Stimulated activated CD4-positive, alpha-beta T cell treated with anti-CD3 and anti-CD28 coated beads, Interleukin-1b, Interleukin-23, amount 100 ng/mL, for 4 hours (primary cell): ENCODE measurements around the gene DNAI1.
"Not testable (repeated sequence)": the region's sequence is repeated elsewhere in the genome, so short reads cannot be mapped to it uniquely, and the experiment has no call there.

Experiments used
- DNase-seq, 2 donors: peaks; one replicate each; pipeline ENCODE4 v3.0.0-alpha.2; 2020; ENCODE audit warnings: low read depth in 2 of 2

DNAI1 gene

DNA sequence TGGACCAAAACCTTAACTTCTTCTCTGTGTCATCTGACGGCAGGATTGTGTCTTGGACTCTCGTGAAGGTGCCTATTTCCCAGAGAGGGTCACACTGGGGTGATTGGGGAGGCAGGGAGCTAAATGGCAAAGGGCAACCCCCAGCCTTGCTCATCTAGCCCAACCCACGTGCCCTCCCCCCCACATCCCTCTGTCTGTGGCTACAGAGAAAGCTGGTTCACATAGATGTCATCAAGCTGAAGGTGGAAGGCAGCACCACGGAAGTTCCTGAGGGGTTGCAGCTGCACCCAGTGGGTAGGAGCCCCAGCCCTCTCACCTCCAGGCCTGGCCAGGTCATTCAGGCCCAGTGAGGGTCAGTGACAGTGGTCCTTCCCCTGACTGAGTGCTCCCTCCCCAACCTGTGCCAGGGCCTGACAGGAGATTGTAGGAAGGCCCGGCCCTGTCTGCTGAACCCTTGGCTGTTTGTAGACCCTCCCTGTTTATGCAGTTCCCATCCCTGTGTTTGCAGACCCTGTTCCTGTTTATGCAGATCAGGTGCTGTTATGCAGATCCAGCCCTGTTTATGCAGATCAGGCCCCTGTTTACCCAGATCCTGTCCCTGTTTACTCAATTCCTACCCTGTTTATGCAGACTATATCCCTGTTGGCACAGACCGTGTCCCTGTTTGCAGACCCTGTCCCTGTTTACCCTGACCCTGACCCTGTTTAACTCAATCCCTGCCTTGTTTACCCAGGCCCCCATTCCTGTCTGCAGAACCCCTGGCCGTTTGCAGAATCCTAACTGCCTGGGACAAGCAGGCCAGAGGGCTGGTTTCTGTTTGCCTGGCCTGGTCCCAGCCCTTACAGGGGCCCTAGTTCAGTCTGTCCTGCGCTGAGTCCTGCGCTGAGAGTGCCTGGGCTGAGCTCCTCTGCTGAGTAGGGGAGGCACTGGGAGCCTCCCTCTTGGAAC is 53.8 kb downstream of the DNAI1 start:
- DNase-seq, result no peak

DNA sequence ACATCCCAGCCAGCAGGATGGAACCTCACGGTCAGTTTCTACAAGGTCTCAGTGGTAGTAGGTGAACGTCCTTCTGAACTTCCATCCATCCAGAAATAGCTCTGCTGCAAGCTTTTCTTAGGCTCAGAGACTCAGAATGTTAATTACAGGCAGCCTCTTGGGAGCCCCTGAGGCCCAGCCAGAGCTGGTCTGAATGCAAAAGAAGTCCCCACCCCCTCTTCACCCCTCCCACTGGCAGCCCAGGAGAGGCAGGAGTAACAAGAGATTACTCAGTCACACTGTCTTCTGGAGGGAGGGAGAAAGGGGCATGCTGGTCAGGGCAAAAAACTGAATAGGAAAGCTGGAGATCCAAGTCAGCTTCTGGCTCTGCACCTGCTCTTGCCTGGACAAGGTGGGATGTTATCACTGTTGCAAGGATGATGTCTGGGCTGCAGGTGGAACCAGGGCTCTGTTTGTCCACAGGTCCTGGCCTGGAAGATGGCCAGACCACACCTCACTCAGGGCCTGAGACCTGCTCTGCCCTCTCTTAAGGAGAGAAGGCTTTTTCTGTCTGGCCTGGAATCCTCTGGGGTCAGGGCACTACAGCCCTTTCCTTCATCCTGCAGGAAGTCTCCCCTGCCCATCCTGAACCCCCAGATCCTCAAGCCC is 55.1 kb downstream of the DNAI1 start:
- no peak for DNase-seq

DNA sequence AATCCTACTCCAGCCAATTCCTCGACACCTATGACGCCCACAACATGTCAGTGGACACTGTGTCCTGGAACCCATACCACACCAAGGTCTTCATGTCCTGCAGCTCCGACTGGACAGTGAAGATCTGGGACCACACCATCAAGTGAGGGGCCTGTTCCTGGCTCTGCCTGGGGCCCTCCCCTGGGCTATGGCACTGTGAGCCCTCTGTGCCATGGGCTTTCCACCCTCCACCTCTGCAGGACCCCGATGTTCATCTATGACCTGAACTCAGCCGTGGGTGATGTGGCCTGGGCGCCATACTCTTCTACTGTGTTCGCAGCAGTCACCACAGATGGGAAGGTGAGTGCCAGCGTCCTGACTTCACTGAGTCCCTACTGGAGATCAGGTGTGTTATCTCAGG is 55.8 kb downstream of the DNAI1 start:
- no peak for DNase-seq

DNA sequence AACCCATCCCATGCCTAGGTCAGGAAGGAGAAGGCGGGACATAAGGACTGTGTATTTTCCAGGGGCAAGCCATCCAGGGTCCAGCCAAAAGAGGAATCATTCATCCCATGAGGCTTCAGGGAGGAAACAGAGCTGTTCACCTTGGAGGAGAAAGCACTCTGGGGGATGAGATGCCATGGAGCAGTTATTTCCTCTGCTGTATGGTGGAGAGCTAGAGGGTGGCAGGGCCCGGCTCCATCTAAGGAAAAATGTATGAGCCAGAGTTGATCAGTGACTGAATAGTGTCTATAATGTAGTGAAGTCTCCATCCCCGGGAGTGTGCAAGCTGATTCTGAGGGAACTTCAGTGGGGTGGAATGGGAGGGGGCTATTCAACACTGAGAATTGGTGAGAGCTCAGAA is 56.2 kb downstream of the DNAI1 start:
- DNase-seq, result no peak

DNA sequence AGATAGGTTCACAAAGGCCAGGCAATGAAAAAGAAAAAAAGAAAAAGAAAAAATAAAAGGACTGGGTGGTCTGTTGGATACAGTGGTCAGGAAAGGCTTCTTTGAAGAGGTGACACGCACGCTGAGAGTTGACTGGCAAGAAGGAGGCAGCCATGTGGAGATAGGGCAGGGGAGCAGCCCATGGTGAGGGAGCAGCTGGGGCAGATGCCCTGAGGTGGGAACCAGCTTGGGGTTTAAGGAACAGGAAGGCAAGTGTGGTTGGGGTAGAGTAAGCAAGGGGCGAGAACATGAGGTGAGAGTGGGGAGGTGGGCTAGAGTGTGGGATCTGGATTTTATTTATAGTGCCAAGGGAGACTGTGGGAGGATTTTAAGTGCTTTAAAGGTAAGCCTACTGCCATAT is 57.4 kb downstream of the DNAI1 start:
- DNase-seq, result no peak

DNA sequence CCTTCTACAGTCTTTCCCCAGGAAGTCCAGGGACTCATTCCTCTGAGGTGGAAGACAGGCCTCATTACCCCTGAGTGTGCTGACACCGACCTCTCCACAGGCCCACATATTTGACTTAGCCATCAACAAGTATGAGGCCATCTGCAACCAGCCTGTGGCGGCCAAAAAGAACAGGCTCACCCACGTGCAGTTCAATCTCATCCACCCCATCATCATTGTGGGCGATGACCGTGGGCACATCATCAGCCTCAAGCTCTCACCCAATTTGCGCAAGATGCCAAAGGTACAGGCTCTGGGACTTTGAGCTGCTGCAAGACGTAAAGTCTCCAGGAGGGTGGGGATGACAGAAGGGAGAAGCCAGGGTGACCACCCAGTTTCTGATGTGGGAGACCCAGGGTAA is 58.6 kb downstream of the DNAI1 start:
- no peak for DNase-seq

DNA sequence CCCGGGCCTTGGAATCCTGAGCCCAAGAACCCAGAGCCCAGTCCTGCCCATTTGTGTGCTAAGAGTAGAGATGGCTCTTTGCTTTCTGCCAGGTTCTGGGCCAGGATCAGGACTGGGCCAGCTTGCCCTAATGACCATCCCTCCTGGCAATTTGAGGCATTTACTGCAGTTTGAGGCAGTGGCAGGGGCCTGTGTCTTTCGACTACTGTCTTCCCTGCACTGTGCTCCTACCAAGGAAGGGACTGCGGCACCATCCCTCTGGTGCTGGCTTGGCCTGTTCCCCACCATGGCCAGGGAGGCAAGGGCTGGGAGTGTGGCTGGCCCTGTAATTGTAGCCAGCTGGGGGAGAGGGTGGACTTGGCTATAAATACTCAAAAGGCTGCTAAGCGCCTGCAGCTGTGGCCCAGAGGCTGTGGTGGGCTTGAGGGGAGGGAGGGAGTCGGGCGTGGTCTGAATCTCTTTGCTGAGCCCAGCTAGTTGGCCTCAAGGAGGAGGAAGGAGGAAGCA is 59.6 kb downstream of the DNAI1 start:
- no peak for DNase-seq

DNA sequence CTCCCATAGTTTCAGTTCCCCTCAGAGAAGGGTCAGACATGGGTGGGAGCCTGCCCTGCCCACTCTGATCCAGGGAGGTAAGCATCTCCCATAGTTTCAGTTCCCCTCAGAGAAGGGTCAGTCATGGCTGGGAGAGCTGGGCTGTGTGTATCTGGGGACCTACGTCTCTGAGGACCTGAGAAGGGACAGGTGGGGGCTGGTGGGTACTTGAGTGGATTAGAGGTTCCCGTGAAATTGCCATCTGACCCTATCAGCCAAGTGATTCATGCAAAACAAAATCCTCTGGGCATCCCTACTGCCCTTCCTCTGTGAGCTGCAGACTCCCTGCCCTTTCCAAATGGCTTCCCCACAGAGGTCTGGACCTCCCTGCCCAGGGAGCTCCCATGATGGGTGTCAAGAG is 60.3 kb downstream of the DNAI1 start:
- no peak for DNase-seq

DNA sequence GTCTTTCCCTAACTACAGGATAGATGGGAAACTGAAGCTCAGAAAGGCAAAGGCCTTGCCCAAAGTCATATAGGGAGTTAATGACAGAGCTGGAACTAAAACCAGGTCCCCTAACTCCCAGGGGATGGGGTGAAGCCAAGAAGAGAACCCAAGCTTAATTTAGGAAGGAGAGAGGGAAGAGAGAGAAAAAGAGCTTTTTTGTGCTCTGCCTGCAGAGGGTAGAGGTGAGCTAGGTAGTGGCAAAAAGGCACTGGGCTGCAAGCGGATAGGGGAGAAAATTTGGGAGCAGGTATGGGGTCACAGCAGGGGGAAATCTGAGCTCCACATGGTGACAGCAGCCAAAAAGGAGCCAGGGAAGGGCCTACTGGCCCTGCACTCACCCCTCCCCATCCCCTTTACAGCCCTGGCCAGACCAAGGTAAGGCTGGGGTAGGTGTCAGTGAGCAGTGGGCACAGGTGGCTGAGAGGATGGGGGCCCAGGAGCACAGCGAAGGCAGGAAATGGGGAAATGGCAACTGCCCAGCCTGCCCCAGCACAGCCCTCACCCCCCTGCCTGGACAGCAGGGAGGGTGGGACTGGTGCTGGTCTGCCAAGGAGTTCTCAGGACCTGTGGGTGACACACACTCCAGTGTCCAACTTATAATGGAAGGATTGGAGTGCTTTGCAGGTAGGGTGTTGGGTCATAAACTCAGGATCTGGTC is 60.9 kb downstream of the DNAI1 start:
- no peak for DNase-seq

DNA sequence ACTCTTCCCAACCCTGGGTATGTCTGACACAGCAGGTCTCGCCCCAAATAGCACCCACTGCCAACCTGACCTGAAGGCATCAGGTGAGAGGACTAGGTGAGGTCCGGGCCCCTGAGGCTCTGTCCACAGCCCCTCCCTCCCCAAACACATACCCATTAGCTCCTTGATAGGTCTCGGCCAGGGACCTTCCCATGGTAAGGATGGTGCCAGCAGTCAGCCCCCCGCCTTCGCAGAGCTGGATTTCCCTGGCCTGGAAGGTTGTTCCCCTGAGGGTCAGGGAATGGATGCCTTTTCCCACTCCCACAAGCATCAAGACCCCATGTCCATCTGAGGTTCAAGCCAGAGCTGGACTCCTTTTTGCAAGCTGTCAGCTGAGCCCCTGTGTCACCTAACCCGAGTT is 61.5 kb downstream of the DNAI1 start:
- DNase-seq, result no peak

DNA sequence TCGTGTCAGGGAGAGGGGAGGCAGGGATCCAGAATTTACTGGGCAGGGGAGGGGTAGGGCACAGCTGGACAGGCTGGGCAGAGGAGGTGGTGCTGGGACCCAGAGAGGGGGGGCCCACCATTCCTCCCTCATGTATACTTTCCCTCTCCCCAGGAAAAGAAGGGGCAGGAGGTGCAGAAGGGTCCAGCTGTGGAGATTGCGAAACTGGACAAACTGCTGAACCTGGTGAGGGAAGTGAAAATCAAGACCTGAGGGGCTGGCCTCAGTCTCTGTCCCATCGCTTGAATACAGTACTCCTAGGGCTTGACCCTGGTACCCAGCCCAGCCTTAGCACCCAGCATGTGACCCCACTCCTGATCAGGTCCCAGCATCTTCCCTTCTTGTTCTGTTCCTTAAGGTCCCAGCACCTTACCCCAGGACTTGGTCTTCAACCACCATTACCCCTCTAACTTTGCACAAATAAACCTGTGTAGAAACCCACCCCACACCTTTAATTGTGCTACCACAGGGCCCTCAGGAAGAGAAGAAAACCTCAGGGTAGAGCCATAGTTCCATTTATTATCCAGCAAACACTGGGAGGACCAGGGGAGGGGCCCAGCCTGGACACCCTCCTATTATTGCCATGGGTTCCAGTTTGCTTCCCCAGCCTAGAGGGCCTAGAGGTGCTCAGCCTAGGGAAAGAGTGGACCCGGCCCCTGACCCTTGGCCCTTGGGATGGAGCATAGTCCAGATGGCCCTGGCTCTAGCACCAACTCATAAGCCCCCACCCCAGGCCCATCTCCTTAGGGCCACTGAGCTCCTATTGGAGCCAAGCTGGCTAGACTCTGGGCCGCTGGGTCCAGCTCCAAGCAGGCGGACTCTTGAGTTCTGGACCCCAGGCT is 62.1 kb downstream of the DNAI1 start:
- DNase-seq, result no peak

DNA sequence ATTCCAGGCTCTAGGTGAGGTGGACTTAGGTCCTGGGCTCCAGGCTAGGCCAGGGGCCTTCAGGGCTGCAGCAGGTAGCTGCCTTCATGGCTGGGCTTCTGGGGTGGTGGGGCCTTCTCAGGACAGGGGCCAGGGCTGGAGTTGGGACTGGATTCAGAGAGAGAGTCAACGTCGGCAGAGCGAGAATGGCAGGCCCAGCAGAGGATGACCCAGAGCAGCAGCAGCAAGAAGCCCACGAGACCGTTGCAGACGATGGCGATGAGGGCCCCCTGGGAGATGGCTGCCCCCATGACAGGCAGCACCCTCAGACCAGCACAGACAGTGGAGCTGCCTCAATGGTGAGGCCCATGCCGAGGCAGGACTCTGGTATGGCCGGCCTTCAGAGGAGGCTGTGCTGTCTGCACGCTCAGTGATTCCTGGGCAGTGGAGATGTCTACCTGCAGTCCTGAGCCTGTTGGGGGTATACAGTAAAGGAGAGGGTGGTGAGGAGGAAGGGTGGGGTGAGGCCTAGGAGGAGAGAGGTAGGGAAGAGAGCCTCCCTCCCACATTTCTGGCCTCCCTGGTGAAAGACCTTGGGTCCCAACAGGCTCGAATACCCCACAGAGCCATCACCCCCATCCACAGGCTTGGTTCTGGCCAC is 62.9 kb downstream of the DNAI1 start:
- DNase-seq, result no peak

DNA sequence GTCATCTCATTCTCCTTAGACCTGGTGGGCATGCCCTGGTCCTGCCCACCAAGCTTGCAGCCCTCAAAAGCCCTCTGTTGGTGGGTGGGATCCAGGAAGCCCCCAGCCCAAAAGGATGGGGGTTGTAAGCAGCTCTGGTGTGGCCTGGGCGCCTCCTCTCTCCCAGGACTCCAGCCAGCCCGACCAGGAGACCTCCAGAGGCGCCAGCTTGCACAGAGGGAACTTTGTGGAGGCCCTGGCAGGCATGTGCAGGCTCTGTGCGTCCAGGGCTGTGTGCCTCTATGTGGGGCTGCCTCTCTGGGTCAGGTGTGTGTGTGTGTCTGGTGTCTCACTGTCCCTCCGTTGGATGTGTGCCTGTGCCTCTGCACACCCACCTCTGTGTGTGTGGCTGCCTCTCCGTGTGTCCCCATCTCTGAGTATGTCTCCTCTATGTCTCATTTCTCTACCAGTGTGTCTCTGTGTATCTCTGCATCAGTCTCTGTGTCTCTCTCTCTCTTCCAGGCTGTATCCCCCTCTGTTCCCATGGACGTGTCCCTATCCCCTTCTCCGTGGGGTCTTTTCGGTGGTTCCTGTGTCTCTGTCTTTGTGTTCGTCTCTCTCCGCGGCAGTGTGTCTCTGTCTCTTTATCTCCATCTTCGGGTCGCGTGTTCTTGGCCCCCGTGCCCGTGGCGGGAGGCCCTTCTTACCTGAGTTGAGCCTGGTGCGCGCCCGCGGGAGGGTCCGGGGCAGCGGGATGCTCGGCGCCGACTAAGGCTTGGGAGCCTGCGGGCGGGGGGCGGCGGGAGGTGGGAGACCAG is 63.7 kb downstream of the DNAI1 start:
- peak in 1 of 2 donors; percentile 23 for DNase-seq

DNA sequence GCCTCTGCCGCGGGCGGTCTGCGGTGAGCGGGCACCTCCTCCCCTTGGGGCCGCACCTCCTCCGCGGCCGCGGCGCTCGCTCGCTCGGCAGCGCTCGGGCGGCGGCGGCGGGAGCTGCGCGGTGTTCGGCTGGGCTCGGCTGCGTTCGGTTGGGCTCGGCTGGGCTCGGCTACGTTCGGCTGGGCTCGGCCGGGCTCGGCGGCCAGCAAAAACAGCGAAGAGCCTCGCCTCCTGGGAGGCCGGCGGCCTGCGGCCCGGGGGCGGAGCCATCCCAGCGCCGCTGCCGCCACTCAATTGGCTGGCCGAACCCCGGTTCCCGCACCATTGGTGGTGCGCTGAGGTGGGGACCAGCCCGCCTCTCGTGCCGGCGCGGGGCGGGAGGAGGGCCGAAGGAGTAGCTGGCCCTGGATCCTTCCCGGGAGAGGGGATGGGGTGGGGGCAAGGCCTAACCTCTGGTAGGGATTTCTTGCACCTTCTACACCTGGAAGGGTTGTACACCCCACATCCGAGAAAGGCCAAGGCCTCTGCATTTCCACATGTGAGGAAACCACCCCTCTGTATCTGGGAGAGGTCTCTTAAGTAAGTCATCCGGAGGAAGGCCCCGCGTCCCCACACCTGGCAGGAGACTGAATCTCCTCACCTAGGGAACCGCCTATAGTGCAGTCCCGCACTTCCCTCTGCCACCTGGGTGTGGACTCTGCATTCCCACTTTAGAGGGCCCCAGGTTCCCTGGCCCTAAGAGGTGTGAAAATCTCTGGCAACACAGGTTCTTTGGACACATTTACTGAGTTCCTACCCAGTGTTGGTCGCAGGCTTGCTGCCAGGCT is 64.6 kb downstream of the DNAI1 start, which contains the start of gene ENHO:
Gene ENHO (minus strand): TSS at position 20 of the 827 bp plus-strand sequence. CDS start 1,295 bp downstream, outside the sequence.
- peak; percentile 86 to 87 for DNase-seq

DNA sequence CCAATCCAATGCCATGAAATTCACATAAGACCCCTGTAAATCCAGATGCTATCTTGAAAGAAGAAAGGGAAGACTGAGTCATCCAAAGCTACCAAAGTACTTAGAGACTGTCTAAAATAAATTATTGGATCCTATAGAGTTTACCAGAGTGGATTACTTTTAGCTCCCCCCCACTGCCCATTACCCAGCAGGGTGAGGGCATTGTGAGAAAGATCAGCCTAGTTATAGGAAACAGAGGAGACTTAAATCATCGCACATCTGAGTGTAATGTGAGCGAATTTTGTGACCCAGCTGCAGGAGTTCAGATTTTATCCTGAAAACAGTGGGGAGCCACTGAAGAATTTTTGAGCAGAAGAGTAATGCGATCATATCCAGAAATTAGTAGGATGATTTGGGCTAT is 65.7 kb downstream of the DNAI1 start:
- DNase-seq, result no peak

DNA sequence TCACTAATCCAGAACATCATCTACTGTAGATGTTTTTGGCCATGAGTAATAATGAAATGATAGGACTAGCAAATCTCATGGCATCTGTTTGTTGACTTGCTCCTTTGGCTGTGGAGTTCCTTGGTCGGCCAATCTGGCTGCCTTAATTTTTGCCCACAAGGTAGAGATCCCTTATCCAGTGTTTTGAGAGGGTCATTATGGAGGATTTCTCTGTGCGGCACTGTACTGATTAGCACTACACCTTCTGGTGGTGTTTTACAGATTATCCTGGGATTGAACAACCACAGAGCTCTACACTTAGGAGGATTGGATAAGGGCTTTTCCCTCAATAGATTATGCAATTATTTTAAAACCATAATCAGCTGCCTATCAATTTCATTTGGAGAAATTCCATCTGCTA is 67.4 kb downstream of the DNAI1 start:
- DNase-seq, result no peak

DNA sequence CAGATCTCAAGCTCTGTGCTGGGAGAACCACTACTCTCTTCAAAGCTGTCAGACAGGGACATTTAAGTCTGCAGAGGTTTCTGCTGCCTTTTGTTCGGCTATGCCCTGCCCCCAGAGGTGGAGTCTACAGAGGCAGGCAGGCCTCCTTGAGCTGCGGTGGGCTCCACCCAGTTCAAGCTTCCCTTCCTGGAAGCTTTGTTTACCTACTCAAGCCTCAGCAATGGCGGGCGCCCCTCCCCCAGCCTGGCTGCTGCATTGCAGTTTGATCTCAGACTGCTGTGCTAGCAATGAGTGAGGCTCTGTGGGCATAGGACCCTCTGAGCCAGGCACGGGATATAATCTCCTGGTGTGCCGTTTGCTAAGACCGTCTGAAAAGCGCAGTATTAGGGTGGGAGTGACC is 73.4 kb downstream of the DNAI1 start:
- DNase-seq, result not testable (repeated sequence)

DNA sequence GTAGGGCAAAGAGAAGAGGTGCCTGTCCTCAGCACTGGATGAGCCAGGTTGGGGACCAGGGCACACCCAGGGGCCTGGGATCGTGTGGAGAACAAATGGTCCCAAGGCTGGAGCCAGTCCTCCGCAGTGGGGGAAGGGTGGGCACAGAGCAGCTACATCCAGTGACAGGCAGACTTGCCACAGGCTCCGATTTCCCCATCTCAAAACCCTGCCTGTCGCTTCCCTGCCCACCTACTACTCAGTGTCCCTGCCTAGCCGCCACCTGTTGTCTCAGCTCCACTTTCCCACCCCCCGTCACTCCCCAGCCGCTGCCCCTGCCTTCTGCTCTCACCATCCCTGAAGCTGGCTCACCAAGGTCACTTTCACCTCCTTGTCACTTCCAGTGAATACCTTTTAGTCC is 78.1 kb downstream of the DNAI1 start:
- no peak for DNase-seq

DNA sequence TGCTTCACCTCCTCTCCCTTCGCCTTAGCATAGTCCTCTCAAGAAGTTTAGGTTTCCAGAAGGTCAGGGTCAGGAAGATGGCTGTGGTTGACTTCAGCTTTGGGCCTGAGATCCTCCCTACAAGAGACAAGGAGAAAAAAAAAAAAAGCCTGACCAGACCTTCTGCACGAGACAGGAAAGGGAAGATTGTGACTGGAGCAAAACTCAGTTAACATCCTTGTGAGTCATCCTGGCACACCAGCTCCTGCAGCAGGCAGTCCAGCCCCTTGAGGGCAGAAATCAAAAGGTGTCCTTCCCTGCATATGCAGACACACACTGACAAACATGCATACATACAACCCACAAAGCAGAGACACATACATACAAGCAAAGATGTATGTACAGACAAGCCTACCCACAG is 82.2 kb downstream of the DNAI1 start:
- no peak for DNase-seq
